ENCODE results near the gene WBP1L.
"Not testable (repeated sequence)": the region's sequence is repeated elsewhere in the genome, so short reads cannot be mapped to it uniquely, and the experiment has no call there.

The WBP1L gene

GRCh38 chr10:102758933-102759262, 15.2 kb downstream of the WBP1L start:
- not testable (repeated sequence) for DNase-seq (ENCODE audit: low read depth)

GRCh38 chr10:102759497-102760210, 15.9 kb downstream of the WBP1L start:
- DNase-seq (ENCODE audit: low read depth): no peak

GRCh38 chr10:102761981-102762380, 18.2 kb downstream of the WBP1L start:
- no peak for DNase-seq (ENCODE audit: low read depth)

- DNase-seq (ENCODE audit: low read depth): no peak
Measured at GRCh38 chr10:102762401-102763015, 18.8 kb downstream of the WBP1L start.

- DNase-seq (ENCODE audit: low read depth): no peak
Measured at GRCh38 chr10:102763037-102763607, 19.4 kb downstream of the WBP1L start.

GRCh38 chr10:102764470-102765161, 20.9 kb downstream of the WBP1L start:
- DNase-seq (ENCODE audit: low read depth): no peak

- no peak for DNase-seq (ENCODE audit: low read depth)
Measured at GRCh38 chr10:102765336-102765735, 21.6 kb downstream of the WBP1L start.

GRCh38 chr10:102767428-102768160, 23.8 kb downstream of the WBP1L start:
- no peak for DNase-seq (ENCODE audit: low read depth)

- no peak for DNase-seq (ENCODE audit: low read depth)
Measured at GRCh38 chr10:102769375-102770107, 25.8 kb downstream of the WBP1L start.

GRCh38 chr10:102770108-102770482, 26.3 kb downstream of the WBP1L start:
- DNase-seq (ENCODE audit: low read depth): no peak

- no peak for DNase-seq (ENCODE audit: low read depth)
Measured at GRCh38 chr10:102770792-102771191, 27.0 kb downstream of the WBP1L start.

GRCh38 chr10:102773320-102773719, 29.6 kb downstream of the WBP1L start:
- no peak for DNase-seq (ENCODE audit: low read depth)

GRCh38 chr10:102773986-102774385, 30.2 kb downstream of the WBP1L start:
- no peak for DNase-seq (ENCODE audit: low read depth)

GRCh38 chr10:102775201-102775934, 31.6 kb downstream of the WBP1L start:
- DNase-seq (ENCODE audit: low read depth): no peak

- no peak for DNase-seq (ENCODE audit: low read depth)
Measured at GRCh38 chr10:102775935-102776669, 32.4 kb downstream of the WBP1L start.

GRCh38 chr10:102776779-102777456, 33.2 kb downstream of the WBP1L start:
- no peak for DNase-seq (ENCODE audit: low read depth)

- DNase-seq (ENCODE audit: low read depth): no peak
Measured at GRCh38 chr10:102777711-102778453, 34.1 kb downstream of the WBP1L start.

GRCh38 chr10:102778781-102779180, 35.0 kb downstream of the WBP1L start:
- no peak for DNase-seq (ENCODE audit: low read depth)

All from T follicular helper cell (primary cell).